ENCODE data around the gene GAB1. TPM values are rescaled to one million over a fixed set of nuclear protein-coding genes. Genes with fewer than 3 reads are reported as not detected.

The GAB1 gene
- total RNA-seq, 3 donors from 2014 or later = 62.3 to 104 (median 84.0) TPM

GRCh38 chr4:143511906-143512305, 175.2 kb downstream of the GAB1 start:
- Histone ChIP-seq H3K4me1 (ENCODE audit: low read depth) (peaks cover 9% of the 10 kb centered on the region), H3K4me3 (no peak overlapping the region), H3K36me3 (ENCODE audit: low read depth) (no peaks in the 10 kb centered on the region), H3K9me3 (no peaks in the 10 kb centered on the region)
- no peak for DNase-seq
- TF ChIP-seq CTCF (IDR thresholded peaks at IDR 0.05) = no peak
- intact Hi-C loops (cut with DNase I, micrococcal nuclease) = no loop called here
- no peak for ATAC-seq

GRCh38 chr4:143512978-143513313, 176.3 kb downstream of the GAB1 start:
- no peak for TF ChIP-seq CTCF (IDR thresholded peaks at IDR 0.05)
- DNase-seq (no peak), ATAC-seq (peak; percentile 21)
- Histone ChIP-seq H3K4me3 (peak overlapping the region; percentile 94), H3K36me3 (ENCODE audit: low read depth) (no peaks in the 10 kb centered on the region), H3K9me3 (no peaks in the 10 kb centered on the region), H3K4me1 (ENCODE audit: low read depth) (peaks cover 9% of the 10 kb centered on the region)
- intact Hi-C loops (cut with DNase I, micrococcal nuclease) = no loop called here

- Histone ChIP-seq H3K36me3 (ENCODE audit: low read depth) (no peaks in the 10 kb centered on the region), H3K4me3 (peak within 1 kb of the TSS; percentile 94), H3K9me3 (no peaks in the 10 kb centered on the region), H3K4me1 (ENCODE audit: low read depth) (peaks cover 9% of the 10 kb centered on the region)
- ATAC-seq = peak; percentile 95
- intact Hi-C loops (cut with DNase I, micrococcal nuclease) = no loop called here
- peak; percentile 96 to 98 (median 97) for DNase-seq
- no peak for TF ChIP-seq CTCF (IDR thresholded peaks at IDR 0.05)
These were observed 176.9 kb downstream of the GAB1 start, which contains the start of gene SMARCA5 for GRCh38 chr4:143513314-143514168. SMARCA5 (plus strand) TSS chr4:143513702; CDS start chr4:143513925, 223 bp downstream.

GRCh38 chr4:143514169-143514495, 177.5 kb downstream of the GAB1 start:
- intact Hi-C loops (cut with DNase I, micrococcal nuclease) = no loop called here
- no peak for ATAC-seq
- no peak for DNase-seq
- no peaks in the 10 kb centered on the region for H3K9me3 ChIP-seq
- no peaks in the 10 kb centered on the region for H3K36me3 ChIP-seq (ENCODE audit: low read depth)
- TF ChIP-seq CTCF (IDR thresholded peaks at IDR 0.05) = no peak
- peak overlapping the region; percentile 94 for H3K4me3 ChIP-seq
- H3K4me1 ChIP-seq (ENCODE audit: low read depth) = peaks cover 9% of the 10 kb centered on the region

GRCh38 chr4:143514497-143514896, 177.8 kb downstream of the GAB1 start:
- no peak for TF ChIP-seq CTCF (IDR thresholded peaks at IDR 0.05)
- Histone ChIP-seq H3K4me1 (ENCODE audit: low read depth) (peaks cover 9% of the 10 kb centered on the region), H3K9me3 (no peaks in the 10 kb centered on the region), H3K4me3 (peak overlapping the region; percentile 94), H3K36me3 (ENCODE audit: low read depth) (no peaks in the 10 kb centered on the region)
- ATAC-seq = peak; percentile 26
- peak; percentile 53 to 68 (median 66) for DNase-seq
- intact Hi-C loops (cut with DNase I, micrococcal nuclease) = no loop called here

Data from mucosa of descending colon (tissue), 3 donors.